Measurements from ENCODE around the gene PLCB4. TPM values are rescaled to one million over a fixed set of nuclear protein-coding genes. Genes with fewer than 3 reads are reported as not detected.

The PLCB4 gene
- total and polyA plus RNA-seq, 2 donors (not counting 1 experiment from before 2014, with no cell fraction given) = 7.3 to 13.7 TPM

- Histone ChIP-seq H3K79me2 (ENCODE audit: control insufficient read depth, insufficient read depth, low read length) (no peaks in the 10 kb centered on the region), H3K27ac (ENCODE audit: insufficient read depth, low read length) (no peak overlapping the region)
- peak; percentile 28 to 42 for DNase-seq (ENCODE audit: low read depth in 2 of 2)
These were observed 424.9 kb downstream of the PLCB4 start for GRCh38 chr20:9493803-9494202.

GRCh38 chr20:9495701-9496100 lies 426.8 kb downstream of the PLCB4 start:
- TF ChIP-seq EZH2 (IDR thresholded peaks at IDR 0.05; ENCODE audit: low read length, missing control alignments) (no peak), CTCF (conservative IDR thresholded peaks at IDR 0.05 in 1 of 2, IDR thresholded peaks at IDR 0.05 in 1 of 2; ENCODE audit: low read depth in 1 of 2, low read length in 2 of 2) (no peak)
- Histone ChIP-seq H3K27ac (ENCODE audit: insufficient read depth, low read length) (no peak overlapping the region), H2AFZ (ENCODE audit: low read length) (no peak overlapping the region), H4K20me1 (ENCODE audit: control insufficient read depth, extremely low read depth, insufficient read depth, low read length) (no peaks in the 10 kb centered on the region), H3K79me2 (ENCODE audit: control insufficient read depth, insufficient read depth, low read length) (no peaks in the 10 kb centered on the region), H3K36me3 (ENCODE audit: control insufficient read depth, insufficient read depth, low read length) (no peaks in the 10 kb centered on the region), H3K9ac (ENCODE audit: insufficient read depth, low read length) (no peak overlapping the region), H3K4me2 (ENCODE audit: extremely low read depth, insufficient read depth, low read length) (no peak overlapping the region), H3K4me1 (ENCODE audit: control insufficient read depth, extremely low read depth, insufficient read depth, low read length) (peaks cover 5% of the 10 kb centered on the region), H3K9me3 (ENCODE audit: control insufficient read depth, insufficient read depth, low read depth, low read length) (no peaks in the 10 kb centered on the region), H3K27me3 (ENCODE audit: control insufficient read depth, insufficient read depth, low read length) (no peaks in the 10 kb centered on the region), H3K4me3 (replicated peaks in 1 of 4; ENCODE audit: control extremely low read depth in 1 of 4, insufficient read depth in 1 of 4, low read depth in 3 of 4, low read length in 4 of 4) (no peak overlapping the region)
- DNase-seq (ENCODE audit: low read depth in 2 of 2) = peak in 1 of 2 donors; percentile 47

More at GRCh38 chr20:9493803-9494202, 424.9 kb downstream of the PLCB4 start:
- no peak for TF ChIP-seq CTCF (conservative IDR thresholded peaks at IDR 0.05 in 1 of 2, IDR thresholded peaks at IDR 0.05 in 1 of 2; ENCODE audit: low read depth in 1 of 2, low read length in 2 of 2)
- no peak for TF ChIP-seq EZH2 (IDR thresholded peaks at IDR 0.05; ENCODE audit: low read length, missing control alignments)
- no peak overlapping the region for H3K9ac ChIP-seq (ENCODE audit: insufficient read depth, low read length)
- no peaks in the 10 kb centered on the region for H3K27me3 ChIP-seq (ENCODE audit: control insufficient read depth, insufficient read depth, low read length)
- no peaks in the 10 kb centered on the region for H3K36me3 ChIP-seq (ENCODE audit: control insufficient read depth, insufficient read depth, low read length)
- no peak overlapping the region for H2AFZ ChIP-seq (ENCODE audit: low read length)
- no peak overlapping the region for H3K4me3 ChIP-seq (replicated peaks in 1 of 4; ENCODE audit: control extremely low read depth in 1 of 4, insufficient read depth in 1 of 4, low read depth in 3 of 4, low read length in 4 of 4)
- H4K20me1 ChIP-seq (ENCODE audit: control insufficient read depth, extremely low read depth, insufficient read depth, low read length) = no peaks in the 10 kb centered on the region
- H3K4me1 ChIP-seq (ENCODE audit: control insufficient read depth, extremely low read depth, insufficient read depth, low read length) = peaks cover 7% of the 10 kb centered on the region
- H3K9me3 ChIP-seq (ENCODE audit: control insufficient read depth, insufficient read depth, low read depth, low read length) = no peaks in the 10 kb centered on the region
- no peak overlapping the region for H3K4me2 ChIP-seq (ENCODE audit: extremely low read depth, insufficient read depth, low read length)

- TF ChIP-seq EZH2 (IDR thresholded peaks at IDR 0.05; ENCODE audit: low read length, missing control alignments) (no peak), CTCF (conservative IDR thresholded peaks at IDR 0.05 in 1 of 2, IDR thresholded peaks at IDR 0.05 in 1 of 2; ENCODE audit: low read depth in 1 of 2, low read length in 2 of 2) (no peak)
These were observed 427.3 kb downstream of the PLCB4 start for GRCh38 chr20:9496155-9496554.

More at GRCh38 chr20:9496155-9496554, 427.3 kb downstream of the PLCB4 start:
- Histone ChIP-seq H3K9ac (ENCODE audit: insufficient read depth, low read length) (no peak overlapping the region), H3K36me3 (ENCODE audit: control insufficient read depth, insufficient read depth, low read length) (no peaks in the 10 kb centered on the region), H3K4me1 (ENCODE audit: control insufficient read depth, extremely low read depth, insufficient read depth, low read length) (peaks cover 5% of the 10 kb centered on the region), H3K27ac (ENCODE audit: insufficient read depth, low read length) (no peak overlapping the region), H4K20me1 (ENCODE audit: control insufficient read depth, extremely low read depth, insufficient read depth, low read length) (no peaks in the 10 kb centered on the region), H2AFZ (ENCODE audit: low read length) (no peak overlapping the region), H3K4me2 (ENCODE audit: extremely low read depth, insufficient read depth, low read length) (no peak overlapping the region), H3K9me3 (ENCODE audit: control insufficient read depth, insufficient read depth, low read depth, low read length) (no peaks in the 10 kb centered on the region), H3K79me2 (ENCODE audit: control insufficient read depth, insufficient read depth, low read length) (no peaks in the 10 kb centered on the region), H3K27me3 (ENCODE audit: control insufficient read depth, insufficient read depth, low read length) (no peaks in the 10 kb centered on the region), H3K4me3 (replicated peaks in 1 of 4; ENCODE audit: control extremely low read depth in 1 of 4, insufficient read depth in 1 of 4, low read depth in 3 of 4, low read length in 4 of 4) (no peak overlapping the region)
- no peak for DNase-seq (ENCODE audit: low read depth in 2 of 2)

All from fibroblast of lung (primary cell).